Measurements from ENCODE around the gene USP7. TPM values are rescaled to one million over a fixed set of nuclear protein-coding genes. Genes with fewer than 3 reads are reported as not detected.
"Not testable (repeated sequence)": the region's sequence is repeated elsewhere in the genome, so short reads cannot be mapped to it uniquely, and the experiment has no call there.

Gene USP7
- polyA plus RNA-seq, 1 donor: 110 TPM

DNA sequence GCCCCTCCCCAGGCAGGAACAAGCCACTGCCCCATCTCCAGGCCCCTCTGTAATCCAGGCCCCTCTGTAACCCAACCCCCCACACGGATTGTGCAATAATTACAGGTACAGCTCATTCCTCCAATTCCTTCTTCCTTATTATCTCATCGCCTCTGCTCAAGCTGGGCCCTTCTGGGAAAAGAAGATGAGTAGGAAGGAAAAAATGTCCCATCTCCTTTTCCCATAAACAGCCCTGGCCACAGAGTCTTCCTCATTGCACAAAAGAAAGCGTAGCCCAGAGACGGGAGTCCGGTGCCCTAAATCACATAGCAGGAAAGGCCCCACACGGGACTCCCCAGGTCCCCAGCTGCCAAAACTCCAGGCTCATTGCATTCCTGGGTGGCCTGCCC, 85.2 kb downstream of the USP7 start:
- Histone ChIP-seq H3K9me3 (ENCODE audit: control insufficient read depth, low read depth, low read length) (no peaks in the 10 kb centered on the region), H3K36me3 (ENCODE audit: control insufficient read depth, insufficient read depth, low read length) (no peaks in the 10 kb centered on the region), H3K27me3 (ENCODE audit: control insufficient read depth, insufficient read depth, low read length) (no peaks in the 10 kb centered on the region), H3K4me1 (ENCODE audit: control insufficient read depth, insufficient read depth, low read length) (peaks cover 38% of the 10 kb centered on the region), H3K27ac (ENCODE audit: low read length) (peak overlapping the region; percentile 71), H3K4me3 (ENCODE audit: low read length) (no peak overlapping the region)
- DNase-seq: peak in 1 of 2 donors; percentile 76
- WGBS (ENCODE audit: insufficient coverage, low lambda C conversion rate): no CpG with 5 or more reads among the region's 6 CpGs

DNA sequence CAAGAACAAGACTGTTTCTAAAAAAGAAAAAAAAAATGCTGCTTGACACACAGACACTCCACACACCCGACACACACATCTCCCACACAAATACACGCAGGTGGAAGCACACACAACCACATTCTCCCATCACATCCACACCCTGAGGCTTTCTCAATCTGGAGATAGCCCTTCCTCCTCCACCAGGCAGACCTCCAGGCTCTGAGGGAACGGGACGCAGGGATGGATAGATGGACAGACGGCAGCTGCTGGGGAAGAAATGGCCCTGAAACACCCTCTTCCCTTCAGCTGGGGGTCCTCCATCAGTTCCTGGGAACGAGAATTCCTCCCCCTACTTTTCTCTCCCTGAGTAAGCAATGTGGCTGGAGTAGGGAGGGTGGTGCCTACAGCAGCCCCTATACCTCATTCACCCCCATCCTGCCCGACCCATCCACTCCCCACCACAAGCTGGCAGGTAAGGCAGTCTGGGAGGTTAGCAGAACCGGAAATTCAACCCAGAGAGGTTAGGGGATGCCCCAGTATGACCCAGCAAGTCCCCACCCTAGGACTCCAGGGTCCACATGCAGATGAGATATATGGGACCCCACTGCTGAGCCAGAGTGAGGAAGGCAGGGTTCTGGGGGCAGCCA, 85.7 kb downstream of the USP7 start:
- no peak overlapping the region for H3K4me3 ChIP-seq (ENCODE audit: low read length)
- no peaks in the 10 kb centered on the region for H3K9me3 ChIP-seq (ENCODE audit: control insufficient read depth, low read depth, low read length)
- H3K36me3 ChIP-seq (ENCODE audit: control insufficient read depth, insufficient read depth, low read length): no peaks in the 10 kb centered on the region
- H3K27ac ChIP-seq (ENCODE audit: low read length): peak overlapping the region; percentile 71
- peaks cover 33% of the 10 kb centered on the region for H3K4me1 ChIP-seq (ENCODE audit: control insufficient read depth, insufficient read depth, low read length)
- DNase-seq: no peak
- WGBS (ENCODE audit: insufficient coverage, low lambda C conversion rate): no CpG with 5 or more reads among the region's 8 CpGs
- H3K27me3 ChIP-seq (ENCODE audit: control insufficient read depth, insufficient read depth, low read length): no peaks in the 10 kb centered on the region

DNA sequence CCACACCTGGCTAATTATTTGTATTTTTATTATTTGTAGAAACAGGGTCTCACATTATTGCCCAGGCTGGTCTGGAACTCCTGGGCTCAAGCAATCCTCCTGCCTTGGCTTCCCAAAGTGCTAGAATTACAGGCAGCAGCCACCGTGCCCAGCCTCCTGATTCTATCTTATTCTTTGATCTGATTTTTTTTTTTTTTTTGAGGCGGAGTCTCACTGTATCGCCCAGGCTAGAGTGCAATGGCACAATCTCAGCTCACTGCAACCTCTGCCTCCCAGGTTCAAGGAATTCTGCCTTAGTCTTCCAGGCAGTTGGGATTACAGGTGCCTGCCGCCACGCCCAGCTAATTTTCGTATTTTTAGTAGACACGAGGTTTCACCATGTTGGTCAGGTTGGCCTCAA, 88.4 kb downstream of the USP7 start:
- not testable (repeated sequence) for H3K9me3 ChIP-seq (ENCODE audit: control insufficient read depth, low read depth, low read length); DNase-seq; H3K27me3 ChIP-seq (ENCODE audit: control insufficient read depth, insufficient read depth, low read length); H3K36me3 ChIP-seq (ENCODE audit: control insufficient read depth, insufficient read depth, low read length); H3K27ac ChIP-seq (ENCODE audit: low read length); H3K4me3 ChIP-seq (ENCODE audit: low read length)
- H3K4me1 ChIP-seq (ENCODE audit: control insufficient read depth, insufficient read depth, low read length): peaks cover 13% of the 10 kb centered on the region
- WGBS (ENCODE audit: insufficient coverage, low lambda C conversion rate): 0% methylated on average over 1 of the region's 7 CpGs

DNA sequence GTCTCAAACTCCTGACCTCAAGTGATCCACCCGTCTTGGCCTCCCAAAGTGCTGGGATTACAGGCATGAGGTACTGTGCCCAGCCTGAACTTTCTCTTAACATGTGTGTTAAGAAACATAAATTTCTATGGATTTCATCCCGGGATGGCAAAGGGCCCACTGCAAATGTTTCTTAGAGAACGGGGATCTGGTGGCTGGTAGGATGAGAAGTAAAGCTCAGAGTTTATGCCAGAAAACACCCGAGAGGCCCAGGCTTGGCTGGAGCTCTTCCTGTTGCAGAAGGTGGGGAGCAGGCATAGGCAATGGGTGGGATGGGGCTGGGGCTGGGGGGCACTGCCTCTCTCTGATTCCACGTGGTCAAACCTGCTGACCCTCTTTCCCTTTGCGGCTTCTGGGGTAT, 89.3 kb downstream of the USP7 start:
- Histone ChIP-seq H3K9me3 (ENCODE audit: control insufficient read depth, low read depth, low read length) (no peaks in the 10 kb centered on the region), H3K27me3 (ENCODE audit: control insufficient read depth, insufficient read depth, low read length) (no peaks in the 10 kb centered on the region), H3K4me3 (ENCODE audit: low read length) (no peak overlapping the region), H3K27ac (ENCODE audit: low read length) (no peak overlapping the region), H3K4me1 (ENCODE audit: control insufficient read depth, insufficient read depth, low read length) (peaks cover 15% of the 10 kb centered on the region), H3K36me3 (ENCODE audit: control insufficient read depth, insufficient read depth, low read length) (no peaks in the 10 kb centered on the region)
- no peak for DNase-seq
- 80% methylated on average over 1 of the region's 6 CpGs for WGBS (ENCODE audit: insufficient coverage, low lambda C conversion rate)

DNA sequence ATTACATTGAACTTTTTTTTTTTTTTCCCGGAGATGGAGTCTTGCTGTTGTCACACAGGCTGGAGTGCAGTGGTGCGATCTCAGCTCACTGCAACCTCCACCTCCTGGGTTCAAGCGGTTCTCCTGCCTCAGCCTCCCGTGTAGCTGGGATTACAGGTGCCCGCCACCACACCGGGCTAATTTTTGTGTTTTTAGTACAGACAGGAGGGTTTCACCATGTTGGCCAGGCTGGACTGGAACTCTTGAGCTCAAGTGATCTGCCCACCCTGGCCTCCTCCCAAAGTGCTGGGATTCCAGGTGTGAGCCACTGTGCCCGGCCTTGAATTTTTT, 89.9 kb downstream of the USP7 start:
- not testable (repeated sequence) for H3K27ac ChIP-seq (ENCODE audit: low read length); H3K4me3 ChIP-seq (ENCODE audit: low read length); H3K9me3 ChIP-seq (ENCODE audit: control insufficient read depth, low read depth, low read length); DNase-seq; H3K27me3 ChIP-seq (ENCODE audit: control insufficient read depth, insufficient read depth, low read length); H3K36me3 ChIP-seq (ENCODE audit: control insufficient read depth, insufficient read depth, low read length)
- WGBS (ENCODE audit: insufficient coverage, low lambda C conversion rate): 100% methylated on average over 2 of the region's 7 CpGs
- H3K4me1 ChIP-seq (ENCODE audit: control insufficient read depth, insufficient read depth, low read length): peaks cover 14% of the 10 kb centered on the region

DNA sequence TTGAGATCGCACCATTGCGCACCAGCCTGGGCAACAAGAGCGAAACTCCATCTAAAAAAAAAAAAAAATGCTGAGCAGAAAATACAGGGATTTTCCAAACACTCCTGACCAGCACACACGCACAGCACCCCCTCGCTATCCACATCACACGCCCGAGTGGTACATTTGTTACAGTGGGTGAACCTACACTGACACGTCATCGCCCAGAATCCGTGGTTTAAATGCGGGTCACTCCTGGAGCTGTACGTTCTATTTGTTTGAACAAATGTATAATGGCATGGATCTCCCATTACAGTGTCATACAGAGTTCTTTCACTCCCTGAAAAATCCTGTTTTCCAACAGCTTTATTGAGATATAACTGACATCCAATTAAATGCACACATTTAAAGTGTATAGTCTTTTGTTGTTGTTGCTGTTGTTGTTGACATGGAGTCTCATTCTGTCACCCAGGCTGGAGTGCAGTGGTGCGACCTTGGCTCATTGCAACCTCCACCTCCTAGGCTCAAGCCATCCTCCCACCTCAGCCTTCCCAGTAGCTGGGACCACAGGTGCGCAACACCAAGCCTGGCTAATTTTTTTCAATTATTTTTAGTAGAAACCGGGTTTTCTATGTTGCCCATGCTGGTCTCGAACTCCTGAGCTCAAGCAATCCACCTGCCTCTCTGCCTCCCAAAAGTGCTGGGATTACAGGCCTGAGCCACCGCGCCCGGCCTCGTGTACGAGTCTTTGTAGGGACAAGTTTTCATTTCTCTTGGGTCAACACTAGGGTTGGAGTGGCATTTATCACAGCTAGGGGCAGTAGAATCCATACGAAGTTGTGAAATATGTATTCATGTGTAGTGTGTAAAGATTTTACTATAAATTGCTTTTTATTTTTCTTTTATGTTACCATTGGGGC, 90.5 kb downstream of the USP7 start:
- H3K27me3 ChIP-seq (ENCODE audit: control insufficient read depth, insufficient read depth, low read length): no peaks in the 10 kb centered on the region
- no peaks in the 10 kb centered on the region for H3K36me3 ChIP-seq (ENCODE audit: control insufficient read depth, insufficient read depth, low read length)
- WGBS (ENCODE audit: insufficient coverage, low lambda C conversion rate): 100% methylated on average over 1 of the region's 22 CpGs
- no peak for DNase-seq
- H3K4me3 ChIP-seq (ENCODE audit: low read length): no peak overlapping the region
- no peak overlapping the region for H3K27ac ChIP-seq (ENCODE audit: low read length)
- peaks cover 9% of the 10 kb centered on the region for H3K4me1 ChIP-seq (ENCODE audit: control insufficient read depth, insufficient read depth, low read length)
- H3K9me3 ChIP-seq (ENCODE audit: control insufficient read depth, low read depth, low read length): peaks cover 3% of the 10 kb centered on the region

DNA sequence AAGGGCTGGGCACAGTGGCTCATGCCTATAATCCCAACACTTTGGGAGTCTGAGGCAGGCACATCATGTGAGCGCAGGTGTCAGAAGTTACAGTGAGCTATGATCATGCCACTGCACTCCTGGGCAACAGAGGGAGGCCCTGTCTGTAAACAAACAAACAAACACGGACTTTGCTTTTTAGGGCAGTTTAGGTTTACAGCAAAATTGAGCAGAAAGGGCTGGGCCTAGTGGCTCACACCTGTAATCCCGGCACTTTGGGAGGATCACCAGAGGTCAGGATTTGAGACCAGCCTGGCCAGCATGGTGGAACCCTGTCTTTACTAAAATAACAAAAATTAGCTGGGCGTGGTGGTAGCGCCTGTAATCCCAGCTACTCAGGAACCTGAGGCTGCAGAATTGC, 91.6 kb downstream of the USP7 start:
- H3K36me3 ChIP-seq (ENCODE audit: control insufficient read depth, insufficient read depth, low read length): no peaks in the 10 kb centered on the region
- H3K4me3 ChIP-seq (ENCODE audit: low read length): no peak overlapping the region
- DNase-seq: no peak
- H3K27ac ChIP-seq (ENCODE audit: low read length): no peak overlapping the region
- H3K27me3 ChIP-seq (ENCODE audit: control insufficient read depth, insufficient read depth, low read length): no peaks in the 10 kb centered on the region
- WGBS (ENCODE audit: insufficient coverage, low lambda C conversion rate): no CpG with 5 or more reads among the region's 5 CpGs
- H3K9me3 ChIP-seq (ENCODE audit: control insufficient read depth, low read depth, low read length): peaks cover 3% of the 10 kb centered on the region
- H3K4me1 ChIP-seq (ENCODE audit: control insufficient read depth, insufficient read depth, low read length): peaks cover 6% of the 10 kb centered on the region

DNA sequence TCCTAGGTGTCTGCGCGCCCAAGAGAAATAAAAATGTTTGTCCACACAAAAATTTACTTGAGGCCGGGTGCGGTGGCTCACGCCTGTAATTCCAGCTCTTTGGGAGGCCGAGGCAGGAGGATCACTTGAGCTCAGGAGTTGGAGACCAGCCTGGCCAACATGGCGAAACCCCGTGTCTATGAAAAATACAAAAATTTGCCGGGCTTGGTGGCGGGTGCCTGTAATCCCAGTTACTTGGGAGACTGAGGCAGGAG, 93.8 kb downstream of the USP7 start:
- H3K4me1 ChIP-seq (ENCODE audit: control insufficient read depth, insufficient read depth, low read length): peaks cover 27% of the 10 kb centered on the region
- not testable (repeated sequence) for DNase-seq; H3K9me3 ChIP-seq (ENCODE audit: control insufficient read depth, low read depth, low read length); H3K27me3 ChIP-seq (ENCODE audit: control insufficient read depth, insufficient read depth, low read length); H3K36me3 ChIP-seq (ENCODE audit: control insufficient read depth, insufficient read depth, low read length); H3K4me3 ChIP-seq (ENCODE audit: low read length); H3K27ac ChIP-seq (ENCODE audit: low read length)
- WGBS (ENCODE audit: insufficient coverage, low lambda C conversion rate): no CpG with 5 or more reads among the region's 10 CpGs

DNA sequence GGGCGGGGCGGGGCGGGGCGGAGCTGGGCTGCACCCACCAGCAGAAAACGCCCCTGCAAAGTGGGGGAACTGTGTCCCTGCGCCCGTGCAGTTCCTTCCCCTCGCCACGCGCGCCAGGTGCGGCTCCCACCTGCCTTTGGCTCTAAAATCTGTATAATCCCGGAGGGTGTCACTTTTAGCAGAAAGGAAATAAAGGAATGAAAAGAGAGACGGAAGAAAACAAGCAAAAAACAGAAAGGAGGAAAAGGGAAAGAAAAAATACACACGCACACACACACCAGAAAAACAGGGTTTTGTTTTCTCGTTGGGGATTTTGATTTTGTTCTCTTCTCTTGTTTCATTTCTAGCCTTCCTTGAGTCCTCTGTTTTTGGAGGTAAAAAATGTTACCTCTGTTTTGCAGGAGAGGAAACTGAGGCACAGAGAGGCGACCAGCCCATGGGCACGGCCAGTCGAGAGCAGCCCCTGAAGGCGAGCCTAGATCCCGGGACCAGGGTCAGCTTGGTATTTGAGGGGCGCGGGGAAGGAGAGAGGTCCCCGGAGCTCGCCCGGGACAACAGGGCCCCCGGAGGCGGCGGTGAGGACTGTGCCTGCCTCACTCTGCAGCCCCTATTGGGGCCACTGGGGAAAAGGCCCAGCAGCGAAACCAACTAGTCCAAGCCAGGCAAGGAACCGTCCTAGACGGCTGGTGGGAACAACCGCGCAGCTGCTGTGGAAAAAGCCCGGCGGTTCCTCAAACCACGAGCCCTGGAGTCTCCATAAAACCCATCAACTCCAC, 94.3 kb downstream of the USP7 start:
- peak overlapping the region; percentile 41 for H3K4me3 ChIP-seq (ENCODE audit: low read length)
- H3K27ac ChIP-seq (ENCODE audit: low read length): peak overlapping the region; percentile 59
- H3K9me3 ChIP-seq (ENCODE audit: control insufficient read depth, low read depth, low read length): peaks cover 3% of the 10 kb centered on the region
- peaks cover 4% of the 10 kb centered on the region for H3K36me3 ChIP-seq (ENCODE audit: control insufficient read depth, insufficient read depth, low read length)
- 0% methylated on average over 4 of the region's 37 CpGs for WGBS (ENCODE audit: insufficient coverage, low lambda C conversion rate)
- H3K27me3 ChIP-seq (ENCODE audit: control insufficient read depth, insufficient read depth, low read length): no peaks in the 10 kb centered on the region
- peaks cover 32% of the 10 kb centered on the region for H3K4me1 ChIP-seq (ENCODE audit: control insufficient read depth, insufficient read depth, low read length)
- no peak for DNase-seq

DNA sequence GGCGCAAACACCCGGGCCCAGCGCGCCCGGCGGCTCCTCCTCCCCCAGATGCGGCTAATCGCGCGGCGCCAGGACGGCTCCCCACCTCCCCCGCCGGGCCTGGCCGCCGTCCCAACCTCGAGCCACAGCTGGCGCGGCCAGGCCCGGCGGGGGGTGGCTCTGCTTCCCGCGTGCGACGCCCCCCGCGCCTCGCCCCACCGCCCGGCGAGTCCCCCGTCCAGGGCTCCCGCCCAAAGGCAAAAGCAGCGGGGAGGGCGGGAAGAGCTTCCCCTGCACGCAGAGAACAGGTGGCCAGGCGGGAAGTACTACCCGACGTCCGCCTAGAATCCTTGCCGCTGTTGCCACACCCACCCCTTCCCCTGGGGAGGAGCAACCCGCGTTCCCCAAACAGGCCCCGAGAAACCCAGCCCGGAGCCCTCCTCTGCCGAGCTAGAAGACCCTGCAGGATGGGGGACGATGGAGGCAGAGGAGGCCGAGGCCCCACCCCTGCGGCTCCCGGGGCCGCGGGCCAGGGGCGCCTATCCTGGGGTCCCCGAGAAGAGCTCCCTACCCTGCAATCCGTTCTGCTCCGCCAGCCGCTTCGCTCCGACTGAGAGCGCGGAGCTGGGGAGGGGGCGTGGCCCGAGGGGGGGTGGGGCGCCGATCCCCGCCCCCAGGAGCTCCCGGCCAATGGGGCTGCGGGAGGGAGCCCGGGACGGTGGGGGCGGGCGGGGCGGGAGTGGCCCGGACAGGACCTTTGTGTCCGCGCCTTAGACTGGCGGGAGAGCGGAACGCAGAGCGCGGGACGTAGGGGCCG, 95.1 kb downstream of the USP7 start, which contains the start of gene CARHSP1:
CARHSP1 (minus strand) TSS at position 591 of the 796 bp plus-strand sequence. CDS start 9,678 bp downstream, outside the sequence.
- Histone ChIP-seq H3K9me3 (ENCODE audit: control insufficient read depth, low read depth, low read length) (peaks cover 3% of the 10 kb centered on the region), H3K36me3 (ENCODE audit: control insufficient read depth, insufficient read depth, low read length) (peaks cover 4% of the 10 kb centered on the region), H3K4me1 (ENCODE audit: control insufficient read depth, insufficient read depth, low read length) (peaks cover 40% of the 10 kb centered on the region), H3K4me3 (ENCODE audit: low read length) (peak within 1 kb of the TSS; percentile 93), H3K27me3 (ENCODE audit: control insufficient read depth, insufficient read depth, low read length) (no peaks in the 10 kb centered on the region), H3K27ac (ENCODE audit: low read length) (peak within 1 kb of the TSS; percentile 93)
- DNase-seq: peak; percentile 84 to 92
- no CpG with 5 or more reads among the region's 83 CpGs for WGBS (ENCODE audit: insufficient coverage, low lambda C conversion rate)

Measured in large intestine (tissue), 3 donors.